ENCODE data around the gene TP63. TPM values are rescaled to one million over a fixed set of nuclear protein-coding genes. Genes with fewer than 3 reads are reported as not detected.

The TP63 gene
- total RNA-seq, 2 donors from 2014 or later: not detected

- Histone ChIP-seq H3K4me3 (ENCODE audit: low read length) (no peak overlapping the region), H3K9ac (ENCODE audit: extremely low read depth, low read length, poor library complexity, severe bottlenecking) (no peak overlapping the region), H3K27ac (ENCODE audit: low read depth, low read length) (no peak overlapping the region), H3K4me1 (ENCODE audit: control insufficient read depth, insufficient read depth, low read length) (no peaks in the 10 kb centered on the region), H3K9me3 (ENCODE audit: control insufficient read depth, low read length) (no peaks in the 10 kb centered on the region), H3K27me3 (ENCODE audit: control insufficient read depth, insufficient read depth, low read length, poor library complexity, severe bottlenecking) (no peaks in the 10 kb centered on the region), H3K36me3 (ENCODE audit: control insufficient read depth, insufficient read depth, low read length) (no peaks in the 10 kb centered on the region)
- no peaks in the 10 kb centered on the region for H3K27me3 Mint-ChIP-seq (ENCODE audit: insufficient read depth)
- H3K9me3 Mint-ChIP-seq: no peaks in the 10 kb centered on the region
- no peak overlapping the region for H3K27ac Mint-ChIP-seq
- H3K4me3 Mint-ChIP-seq: no peak overlapping the region
- peaks cover 16% of the 10 kb centered on the region for H3K4me1 Mint-ChIP-seq
- no peak for DNase-seq
- TF ChIP-seq, protein P1, sequence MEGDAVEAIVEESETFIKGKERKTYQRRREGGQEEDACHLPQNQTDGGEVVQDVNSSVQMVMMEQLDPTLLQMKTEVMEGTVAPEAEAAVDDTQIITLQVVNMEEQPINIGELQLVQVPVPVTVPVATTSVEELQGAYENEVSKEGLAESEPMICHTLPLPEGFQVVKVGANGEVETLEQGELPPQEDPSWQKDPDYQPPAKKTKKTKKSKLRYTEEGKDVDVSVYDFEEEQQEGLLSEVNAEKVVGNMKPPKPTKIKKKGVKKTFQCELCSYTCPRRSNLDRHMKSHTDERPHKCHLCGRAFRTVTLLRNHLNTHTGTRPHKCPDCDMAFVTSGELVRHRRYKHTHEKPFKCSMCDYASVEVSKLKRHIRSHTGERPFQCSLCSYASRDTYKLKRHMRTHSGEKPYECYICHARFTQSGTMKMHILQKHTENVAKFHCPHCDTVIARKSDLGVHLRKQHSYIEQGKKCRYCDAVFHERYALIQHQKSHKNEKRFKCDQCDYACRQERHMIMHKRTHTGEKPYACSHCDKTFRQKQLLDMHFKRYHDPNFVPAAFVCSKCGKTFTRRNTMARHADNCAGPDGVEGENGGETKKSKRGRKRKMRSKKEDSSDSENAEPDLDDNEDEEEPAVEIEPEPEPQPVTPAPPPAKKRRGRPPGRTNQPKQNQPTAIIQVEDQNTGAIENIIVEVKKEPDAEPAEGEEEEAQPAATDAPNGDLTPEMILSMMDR (conservative IDR thresholded peaks at IDR 0.05): no peak
- no peaks in the 10 kb centered on the region for H3K36me3 Mint-ChIP-seq (ENCODE audit: low read depth)
- WGBS, 2 experiments (ENCODE audit: insufficient coverage in 1 of 2, insufficient read length in 1 of 2): 91 to 92% methylated on average over 5 to 6 of the region's 6 CpGs
Observed at GRCh38 chr3:189901481-189901880, 270.3 kb downstream of the TP63 start.

- DNase-seq: no peak
- Mint-ChIP-seq H3K4me3 (no peak overlapping the region), H3K27ac (no peak overlapping the region), H3K27me3 (ENCODE audit: insufficient read depth) (no peaks in the 10 kb centered on the region), H3K4me1 (peaks cover 16% of the 10 kb centered on the region), H3K36me3 (ENCODE audit: low read depth) (no peaks in the 10 kb centered on the region), H3K9me3 (no peaks in the 10 kb centered on the region)
- Histone ChIP-seq H3K4me1 (ENCODE audit: control insufficient read depth, insufficient read depth, low read length) (no peaks in the 10 kb centered on the region), H3K9ac (ENCODE audit: extremely low read depth, low read length, poor library complexity, severe bottlenecking) (no peak overlapping the region), H3K27me3 (ENCODE audit: control insufficient read depth, insufficient read depth, low read length, poor library complexity, severe bottlenecking) (no peaks in the 10 kb centered on the region), H3K36me3 (ENCODE audit: control insufficient read depth, insufficient read depth, low read length) (no peaks in the 10 kb centered on the region), H3K4me3 (ENCODE audit: low read length) (no peak overlapping the region), H3K27ac (ENCODE audit: low read depth, low read length) (no peak overlapping the region), H3K9me3 (ENCODE audit: control insufficient read depth, low read length) (no peaks in the 10 kb centered on the region)
- 92 to 100% methylated on average over 2 of the region's 2 CpGs for WGBS, 2 experiments (ENCODE audit: insufficient coverage in 1 of 2, insufficient read length in 1 of 2)
- TF ChIP-seq, protein P1 (conservative IDR thresholded peaks at IDR 0.05): no peak
Observed at GRCh38 chr3:189902230-189903186, 271.3 kb downstream of the TP63 start.

GRCh38 chr3:189903562-189904250, 272.5 kb downstream of the TP63 start:
- H3K4me1 ChIP-seq (ENCODE audit: control insufficient read depth, insufficient read depth, low read length): no peaks in the 10 kb centered on the region
- H3K9me3 ChIP-seq (ENCODE audit: control insufficient read depth, low read length): no peaks in the 10 kb centered on the region
- no peak overlapping the region for H3K27ac ChIP-seq (ENCODE audit: low read depth, low read length)
- no peaks in the 10 kb centered on the region for H3K36me3 ChIP-seq (ENCODE audit: control insufficient read depth, insufficient read depth, low read length)
- H3K27me3 ChIP-seq (ENCODE audit: control insufficient read depth, insufficient read depth, low read length, poor library complexity, severe bottlenecking): no peaks in the 10 kb centered on the region
- TF ChIP-seq, protein P1 (conservative IDR thresholded peaks at IDR 0.05): no peak
- Mint-ChIP-seq H3K4me1 (peaks cover 20% of the 10 kb centered on the region), H3K27ac (peak overlapping the region; percentile 16), H3K27me3 (ENCODE audit: insufficient read depth) (no peaks in the 10 kb centered on the region), H3K4me3 (no peak overlapping the region), H3K9me3 (no peaks in the 10 kb centered on the region), H3K36me3 (ENCODE audit: low read depth) (no peaks in the 10 kb centered on the region)
- 87 to 90% methylated on average over 4 of the region's 6 CpGs for WGBS, 2 experiments (ENCODE audit: insufficient coverage in 1 of 2, insufficient read length in 1 of 2)
- no peak for DNase-seq
- H3K9ac ChIP-seq (ENCODE audit: extremely low read depth, low read length, poor library complexity, severe bottlenecking): no peak overlapping the region
- H3K4me3 ChIP-seq (ENCODE audit: low read length): peak overlapping the region; percentile 46
